G401.6 (cell line): ENCODE measurements around the gene CTIF.

Experiments used
- FAIRE-seq: peaks from 2 replicates; lab custom pipeline; 2012; peaks lifted over from hg19 to GRCh38; lab: Jason Lieb, UNC

CTIF gene

DNA sequence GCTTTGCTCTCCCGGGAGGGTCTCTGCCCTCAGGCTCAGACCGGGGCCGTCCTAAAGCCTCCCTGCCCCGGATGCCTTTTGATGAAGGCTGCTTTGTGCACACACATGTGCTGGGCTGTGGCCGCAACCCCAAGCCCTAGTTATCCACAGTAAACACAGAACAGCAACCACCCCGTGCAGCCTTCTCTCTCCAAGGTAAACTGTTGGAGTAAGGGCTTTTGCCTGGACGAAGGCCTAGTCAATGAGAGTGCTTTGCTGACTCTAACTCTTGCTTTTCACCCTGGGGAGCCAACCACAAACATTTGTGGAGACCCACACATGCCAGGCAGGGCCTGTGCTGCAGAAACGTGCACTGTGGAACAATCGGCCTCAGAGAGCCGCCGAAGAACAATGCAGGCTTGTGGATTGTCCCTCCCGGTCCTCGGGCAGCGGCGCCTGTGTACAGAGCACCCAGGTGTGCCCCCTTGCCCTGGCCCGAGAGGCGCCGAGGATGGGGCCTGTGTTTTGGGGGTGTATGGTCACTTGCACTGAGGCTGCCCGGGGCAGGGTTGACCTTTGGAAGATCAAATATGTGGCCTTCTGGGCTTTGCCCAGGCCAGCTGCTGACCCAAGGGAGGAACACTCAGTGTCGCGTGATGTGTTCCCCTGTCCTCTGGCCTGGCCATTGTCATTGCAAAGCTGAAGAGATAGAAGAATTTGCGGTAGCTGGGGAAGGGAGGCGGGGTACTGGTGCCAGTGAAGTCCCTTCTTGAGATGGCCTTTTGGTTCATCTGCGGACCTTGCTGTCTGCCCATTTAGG, 37.0 kb downstream of the CTIF start:
- FAIRE-seq: no peak

GRCh38 chr18:48576457-48576771, 37.6 kb downstream of the CTIF start:
- FAIRE-seq: no peak

DNA sequence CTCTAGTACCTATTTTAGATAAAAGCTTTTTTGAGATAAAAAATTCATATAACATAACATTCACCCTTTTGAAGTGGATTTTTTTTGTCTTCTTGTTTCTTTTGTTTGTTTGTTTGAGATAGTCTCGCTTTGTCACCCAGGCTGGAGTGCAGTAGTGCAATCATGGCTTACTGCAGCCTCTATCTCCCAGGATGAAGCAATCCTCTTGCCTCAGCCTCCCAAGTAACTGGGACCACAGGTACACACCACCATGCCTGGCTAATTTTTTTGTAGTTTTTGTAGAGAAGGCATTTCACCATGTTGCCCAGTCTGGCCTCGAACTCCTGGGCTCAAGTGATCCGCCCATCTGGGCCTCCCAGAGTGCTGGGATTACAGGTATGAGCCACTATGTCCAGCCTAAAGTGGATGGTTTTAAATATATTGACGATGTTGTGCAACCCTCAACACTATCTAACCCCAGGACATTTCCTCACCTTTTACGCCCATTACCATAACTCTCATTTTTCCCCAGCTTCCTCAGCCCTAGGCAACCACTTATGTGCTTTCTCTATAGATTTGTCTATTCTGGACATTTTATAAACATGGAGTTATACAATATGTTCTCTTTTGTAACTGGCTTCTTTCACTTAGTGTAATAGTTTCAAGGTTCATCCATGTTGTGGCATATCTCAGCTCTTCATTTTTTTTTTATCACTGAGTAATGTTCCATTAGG, 38.8 kb downstream of the CTIF start:
- no peak for FAIRE-seq

DNA sequence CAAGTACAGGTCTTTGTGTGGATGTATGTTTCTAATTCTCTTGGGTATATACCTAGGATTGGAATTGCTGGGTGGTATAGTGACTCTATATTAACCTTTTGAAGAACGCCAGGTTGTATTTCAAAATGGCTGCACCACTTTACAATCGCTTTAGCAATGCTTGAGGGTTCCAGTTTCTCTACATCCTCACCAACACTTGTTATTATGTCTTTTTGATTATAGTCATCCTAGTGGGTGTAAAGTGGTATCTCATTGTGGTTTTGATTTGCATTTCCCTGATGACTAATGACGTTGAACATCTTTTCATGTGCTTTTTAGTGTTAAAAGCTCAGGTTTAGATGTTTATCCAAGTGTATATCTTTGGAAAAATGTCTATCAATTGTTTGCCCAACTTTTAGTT, 39.5 kb downstream of the CTIF start:
- FAIRE-seq: no peak

DNA sequence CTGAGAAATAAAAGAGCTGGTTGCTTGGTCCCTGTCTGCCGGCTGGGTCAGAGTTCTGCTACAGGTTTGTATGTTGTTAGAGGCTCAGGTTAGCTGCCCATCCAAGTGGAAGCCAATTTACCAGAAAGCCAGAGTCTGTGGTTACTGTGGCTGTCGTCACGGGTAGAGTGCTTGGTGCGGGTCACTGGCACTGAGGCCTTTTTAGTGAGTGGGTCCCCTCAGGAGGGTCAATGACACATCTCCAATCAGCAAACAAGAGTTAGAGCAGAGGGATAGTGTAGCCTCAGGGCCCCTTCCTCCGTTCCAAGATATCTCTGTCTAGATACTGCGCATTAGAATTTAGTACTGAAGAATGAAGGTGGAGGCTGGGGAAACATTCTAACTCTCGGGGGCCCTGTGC, 41.2 kb downstream of the CTIF start:
- FAIRE-seq: no peak

DNA sequence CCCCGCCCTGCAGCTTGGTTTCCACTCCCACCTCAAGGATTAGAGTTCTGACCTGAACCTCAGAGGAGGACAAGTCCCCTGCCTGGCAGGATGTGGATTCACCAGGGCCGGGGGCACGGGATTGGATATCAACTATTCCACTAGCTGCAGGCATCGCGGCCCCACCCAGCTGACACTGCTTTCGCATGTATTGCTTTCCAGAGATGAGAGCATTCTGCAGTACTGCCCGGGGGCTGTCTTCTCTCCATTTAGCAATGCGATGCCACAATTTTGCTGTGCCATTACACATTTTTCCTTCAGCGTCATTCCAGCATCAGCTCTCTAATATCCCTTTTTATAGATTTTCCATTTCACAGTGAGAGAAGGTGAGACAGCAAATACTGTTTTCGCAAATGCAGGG, 42.0 kb downstream of the CTIF start:
- no peak for FAIRE-seq

GRCh38 chr18:48581206-48581605, 42.4 kb downstream of the CTIF start:
- FAIRE-seq: no peak

- FAIRE-seq: no peak
These were observed 43.1 kb downstream of the CTIF start for GRCh38 chr18:48581941-48582340.

- FAIRE-seq: no peak
These were observed 44.1 kb downstream of the CTIF start for GRCh38 chr18:48582946-48583345.

- no peak for FAIRE-seq
These were observed 44.7 kb downstream of the CTIF start for GRCh38 chr18:48583573-48583972.

DNA sequence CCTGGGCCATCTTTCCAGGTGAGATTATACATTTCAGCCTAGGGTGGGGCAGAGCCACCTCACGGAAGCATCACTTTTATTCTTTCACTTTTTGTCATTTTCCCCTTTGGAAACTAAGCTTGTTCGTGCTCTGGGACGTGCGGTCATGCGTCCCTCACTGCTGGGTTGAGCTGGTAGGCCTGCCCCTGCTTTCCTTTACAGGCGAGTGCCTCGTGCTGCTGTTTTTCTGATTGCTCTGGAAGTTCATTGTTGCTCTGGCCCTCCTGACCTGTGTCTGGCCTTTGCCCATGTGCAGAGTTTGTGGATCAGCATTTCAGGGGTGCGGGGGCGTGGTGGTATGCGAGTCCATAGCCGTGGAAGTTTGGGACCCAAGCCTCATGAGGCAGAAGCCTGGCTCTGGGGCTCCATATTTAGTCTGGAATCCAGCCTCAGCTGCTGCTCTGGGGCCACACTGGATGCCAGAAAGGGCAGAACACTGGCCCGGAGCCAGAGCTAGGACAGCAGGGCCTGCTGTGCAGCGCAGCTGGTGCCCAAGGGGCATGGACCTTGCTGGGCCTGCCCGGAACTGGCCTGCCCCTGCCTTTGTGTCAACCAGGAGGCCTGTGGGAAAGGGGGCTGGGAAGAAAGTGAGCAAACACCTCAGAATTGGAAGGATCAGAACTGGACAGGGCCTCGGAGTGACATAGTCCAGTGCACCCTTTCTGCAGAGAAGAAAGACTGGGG, 51.1 kb downstream of the CTIF start:
- FAIRE-seq: no peak

DNA sequence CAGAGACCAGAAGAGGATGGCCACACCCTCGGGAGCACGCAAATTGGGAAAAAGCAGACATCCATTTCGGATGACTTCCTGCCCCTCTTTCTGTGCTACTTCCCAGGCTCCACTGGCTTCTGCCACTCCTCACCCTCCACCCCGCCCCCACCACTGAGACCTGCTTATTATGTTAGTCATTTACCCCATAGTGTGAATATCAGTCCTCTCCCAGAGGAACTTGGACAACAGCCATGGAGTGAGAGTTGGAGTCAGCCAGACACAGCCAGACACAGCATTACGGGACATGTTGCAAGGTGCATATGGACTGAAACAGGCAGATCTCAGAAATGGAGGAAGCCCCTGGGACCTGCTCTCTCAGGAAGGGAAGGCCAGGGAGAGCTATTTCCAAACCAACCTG, 51.8 kb downstream of the CTIF start:
- no peak for FAIRE-seq

- no peak for FAIRE-seq
These were observed 53.8 kb downstream of the CTIF start for GRCh38 chr18:48592540-48593171.

- FAIRE-seq: no peak
These were observed 55.8 kb downstream of the CTIF start for GRCh38 chr18:48594471-48595094.

DNA sequence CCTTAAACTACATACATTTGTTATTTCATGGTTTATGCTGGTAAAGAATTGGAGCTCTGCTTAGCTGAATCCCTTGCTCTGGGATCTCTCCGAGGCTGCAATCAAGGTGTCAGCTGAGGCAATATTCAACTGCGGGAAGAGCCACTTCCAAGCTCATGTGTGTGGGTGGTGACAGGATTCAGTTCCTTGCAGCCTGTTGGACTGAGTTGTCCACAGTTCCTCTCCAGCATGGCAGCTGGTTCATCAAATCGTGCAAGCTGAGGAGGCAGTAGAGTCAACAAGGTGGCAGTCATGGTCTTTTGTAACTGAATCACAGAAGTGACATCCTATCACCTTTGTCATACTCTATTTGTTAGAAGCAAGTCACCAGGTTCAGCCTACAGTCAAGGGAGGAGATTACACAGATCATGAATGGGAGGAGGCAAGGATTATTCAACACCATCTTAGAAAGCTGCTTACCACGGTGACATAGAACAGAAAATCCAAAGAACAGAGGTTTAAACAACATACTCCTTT, 56.9 kb downstream of the CTIF start:
- no peak for FAIRE-seq

DNA sequence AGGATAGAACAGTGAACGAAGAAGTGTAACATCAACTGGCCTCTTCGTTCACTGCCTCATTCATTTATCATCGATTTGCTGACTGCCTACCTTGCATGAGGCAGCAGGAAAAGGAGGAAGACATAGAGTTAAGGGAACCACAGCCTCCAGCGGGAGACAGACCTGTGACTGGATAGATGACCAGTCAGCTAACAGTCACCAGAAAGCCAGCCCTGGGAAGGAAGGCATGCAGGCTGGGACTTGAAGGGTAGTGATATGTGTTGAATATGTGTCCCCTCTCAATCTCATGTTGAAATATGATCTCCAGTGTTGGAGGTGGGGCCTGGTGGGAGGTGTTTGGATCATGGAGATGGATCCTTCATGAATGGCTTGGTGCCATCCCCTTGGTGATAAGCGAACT, 58.3 kb downstream of the CTIF start:
- FAIRE-seq: no peak

- no peak for FAIRE-seq
These were observed 58.8 kb downstream of the CTIF start for GRCh38 chr18:48597671-48598070.

DNA sequence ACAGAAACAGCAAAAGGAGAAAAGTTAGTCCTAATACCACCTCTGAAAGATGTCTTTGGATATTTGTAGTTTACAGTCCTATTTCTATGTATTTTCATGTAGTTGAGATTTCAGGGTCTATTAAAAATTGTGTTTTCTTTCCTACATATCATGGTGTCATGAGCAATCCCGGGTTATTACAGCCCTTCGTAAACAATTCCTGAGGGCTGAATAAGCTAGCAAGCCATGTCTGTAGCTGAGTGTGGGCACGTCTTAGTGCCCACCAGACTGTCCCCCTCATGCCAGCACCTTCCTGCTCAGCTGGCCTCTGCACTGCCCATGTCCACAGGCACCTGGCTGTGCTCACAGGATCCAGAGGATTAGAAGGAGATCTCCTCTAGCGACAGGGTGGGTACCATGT, 60.6 kb downstream of the CTIF start:
- no peak for FAIRE-seq

DNA sequence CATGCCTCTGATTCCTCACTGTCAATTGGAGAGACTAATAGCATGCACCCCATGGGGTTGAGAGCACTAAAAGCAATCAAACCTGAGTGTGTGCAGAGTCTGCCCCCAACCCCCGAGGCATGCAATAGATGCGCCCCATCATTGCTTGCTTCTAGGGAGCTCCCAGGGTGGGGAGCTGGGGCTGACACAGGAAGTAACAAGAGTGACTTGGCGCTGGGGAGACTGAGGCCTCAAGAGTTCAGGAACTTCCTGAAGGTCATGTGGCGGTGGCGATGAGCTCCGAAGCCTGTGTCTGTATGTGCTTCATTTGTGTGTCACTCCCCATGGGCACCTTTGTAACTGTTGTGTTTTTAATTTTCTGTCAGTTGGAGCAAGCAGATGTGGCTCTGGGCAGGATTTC, 61.2 kb downstream of the CTIF start:
- no peak for FAIRE-seq

DNA sequence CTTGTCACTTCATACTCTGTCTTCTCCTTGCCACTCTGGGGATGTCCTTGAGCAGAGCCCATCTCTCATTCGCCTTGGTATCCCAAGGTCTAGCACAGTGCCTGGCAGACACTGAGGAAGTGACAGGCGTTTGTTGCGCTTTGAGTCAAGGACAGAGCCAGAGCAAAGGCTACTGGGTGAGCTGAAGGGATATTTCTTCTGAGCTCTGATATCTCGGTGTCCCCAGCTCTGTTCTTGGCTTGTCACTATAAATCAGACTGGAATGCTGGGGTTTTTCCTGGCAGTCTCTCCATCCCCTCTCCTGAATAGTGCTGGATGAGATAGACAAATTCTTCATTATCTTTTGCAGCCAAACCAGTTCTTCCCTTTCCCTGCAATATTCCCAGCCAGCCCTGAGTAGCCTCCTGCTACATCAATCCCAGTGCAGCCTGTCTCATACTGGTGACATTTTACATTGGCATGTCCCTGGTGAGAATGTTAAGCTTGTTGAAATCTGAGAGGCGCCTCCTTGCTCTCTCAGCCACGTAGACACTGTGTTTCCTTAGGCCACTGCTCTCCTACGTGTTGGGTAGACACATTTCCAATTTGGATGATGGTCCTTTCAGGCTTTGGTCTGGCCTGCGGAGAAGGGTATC, 61.7 kb downstream of the CTIF start:
- FAIRE-seq: no peak

- no peak for FAIRE-seq
These were observed 62.5 kb downstream of the CTIF start for GRCh38 chr18:48601343-48601742.
